ENCODE measurements around the gene DYNLT2.

Gene DYNLT2

GRCh38 chr6:169692516-169692915 lies 58.9 kb downstream of the DYNLT2 start:
- no peak for DNase-seq

GRCh38 chr6:169691260-169691659 lies 60.1 kb downstream of the DYNLT2 start:
- no peak for DNase-seq

Measured in CD4-positive, alpha-beta T cell treated with Interleukin-1 beta for 1 hour (primary cell).